ENCODE measurements around the gene GPC3. TPM values are rescaled to one million over a fixed set of nuclear protein-coding genes. Genes with fewer than 3 reads are reported as not detected.
A peak's percentile ranks its signal among the peaks of the same experiment; 100 is the strongest.
"Not testable (repeated sequence)": the region's sequence is repeated elsewhere in the genome, so short reads cannot be mapped to it uniquely, and the experiment has no call there.

GPC3 gene
- not detected in 2 replicates for total RNA-seq (2014; rRNA removed; shearing (Covaris generic); ENCODE audit: low replicate concordance)

DNA sequence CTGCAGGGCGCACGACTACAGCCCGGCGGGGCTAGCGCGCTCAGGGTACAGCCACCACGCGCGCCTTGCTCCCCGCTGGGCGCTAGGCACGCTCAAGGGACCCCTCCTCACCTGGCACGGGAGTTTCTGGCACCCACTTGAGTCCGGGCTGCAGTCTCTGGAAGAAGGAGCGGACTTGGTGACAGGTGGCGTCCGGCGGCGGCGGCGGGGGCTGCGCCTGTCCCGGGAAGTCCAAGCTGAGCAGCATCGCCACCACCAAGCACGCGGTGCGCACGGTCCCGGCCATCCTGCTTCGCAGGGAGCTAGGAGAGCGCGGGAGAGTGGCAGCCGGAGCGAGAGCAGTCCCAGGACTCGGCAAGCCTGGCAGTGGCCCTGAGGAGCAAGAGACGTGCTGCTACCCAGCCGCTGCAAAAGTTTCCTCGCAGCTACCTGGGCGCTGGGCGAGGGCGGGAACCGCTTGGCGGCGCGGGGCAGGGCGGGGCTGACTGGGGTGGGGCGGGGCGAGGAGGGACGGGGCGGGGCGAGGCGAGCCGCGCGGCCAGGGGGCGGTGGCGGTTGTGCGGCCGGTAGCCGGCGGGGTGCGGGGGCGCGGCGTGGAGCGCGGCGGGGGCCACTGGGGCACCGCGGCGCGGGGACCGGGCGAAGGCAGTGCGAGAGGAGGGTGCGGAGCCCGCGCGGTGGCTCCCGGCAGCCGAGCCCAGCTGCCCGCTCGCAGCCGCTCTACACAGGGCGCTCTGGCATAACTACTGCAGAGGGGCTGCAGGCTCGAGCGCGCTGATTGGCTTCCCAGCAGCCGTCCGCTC is at the start of gene GPC3:
Gene GPC3, minus strand, starts transcription at position 431 of the 803 bp plus-strand sequence.
- DNase-seq (ENCODE audit: low read depth) = peak; percentile 10
- in situ Hi-C loops (cut with HindIII; ENCODE audit: low pct_unique_long_range_greater_than_20kb, low sequenced_read_pairs) = no loop called here

DNA sequence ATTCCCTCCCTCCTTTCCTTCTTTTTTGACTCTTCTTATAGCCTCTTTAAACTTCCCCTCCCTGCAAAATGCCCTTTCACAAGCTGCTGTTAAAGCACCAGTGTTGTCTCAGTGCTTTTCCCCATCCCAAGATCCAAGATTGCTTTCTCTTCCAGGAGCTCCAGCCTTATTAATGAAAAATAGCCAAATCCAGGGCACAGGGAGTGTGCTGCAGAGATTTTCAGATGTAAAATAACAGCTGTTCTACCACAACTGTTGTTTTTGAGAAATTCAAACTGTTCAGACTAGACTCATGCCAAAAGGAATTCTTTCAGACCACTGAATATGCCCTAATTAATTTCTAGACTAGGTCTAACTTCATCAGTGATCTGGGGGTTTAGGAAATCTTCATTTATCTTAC is 47.0 kb upstream of the GPC3 start:
- no peak for DNase-seq (ENCODE audit: low read depth)
- in situ Hi-C loops (cut with HindIII; ENCODE audit: low pct_unique_long_range_greater_than_20kb, low sequenced_read_pairs) = no loop called here

- no peak for DNase-seq (ENCODE audit: low read depth)
- in situ Hi-C loops (cut with HindIII; ENCODE audit: low pct_unique_long_range_greater_than_20kb, low sequenced_read_pairs) = no loop called here
Measured at GRCh38 chrX:134026565-134027311, 41.3 kb upstream of the GPC3 start.

- DNase-seq (ENCODE audit: low read depth) = no peak
- in situ Hi-C loops (cut with HindIII; ENCODE audit: low pct_unique_long_range_greater_than_20kb, low sequenced_read_pairs) = no loop called here
Measured at GRCh38 chrX:134025986-134026545, 40.7 kb upstream of the GPC3 start.

- DNase-seq (ENCODE audit: low read depth) = no peak
- in situ Hi-C loops (cut with HindIII; ENCODE audit: low pct_unique_long_range_greater_than_20kb, low sequenced_read_pairs) = no loop called here
Measured at GRCh38 chrX:134024686-134025377, 39.4 kb upstream of the GPC3 start.

DNA sequence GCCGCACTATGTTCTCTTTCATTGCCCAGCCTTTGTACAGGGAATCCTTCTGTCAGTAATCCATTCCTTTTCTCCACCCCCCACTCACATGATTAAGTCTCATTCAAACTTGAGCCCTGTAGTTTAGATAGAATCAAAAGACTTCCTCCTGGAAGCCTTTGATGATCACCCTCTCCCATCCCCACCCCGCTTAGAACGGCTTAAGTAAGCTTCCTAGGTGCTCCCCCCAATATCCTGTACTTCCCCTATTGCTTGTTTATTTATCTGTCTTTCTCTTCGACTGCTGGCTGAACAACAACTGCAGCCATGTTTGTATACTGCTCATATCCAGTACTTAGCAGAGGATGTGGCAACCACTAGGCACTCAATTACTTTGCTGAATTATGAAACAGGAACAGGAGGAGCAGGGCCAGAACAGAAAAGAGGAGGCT is 38.5 kb upstream of the GPC3 start:
- in situ Hi-C loops (cut with HindIII; ENCODE audit: low pct_unique_long_range_greater_than_20kb, low sequenced_read_pairs) = no loop called here
- DNase-seq (ENCODE audit: low read depth) = no peak

DNA sequence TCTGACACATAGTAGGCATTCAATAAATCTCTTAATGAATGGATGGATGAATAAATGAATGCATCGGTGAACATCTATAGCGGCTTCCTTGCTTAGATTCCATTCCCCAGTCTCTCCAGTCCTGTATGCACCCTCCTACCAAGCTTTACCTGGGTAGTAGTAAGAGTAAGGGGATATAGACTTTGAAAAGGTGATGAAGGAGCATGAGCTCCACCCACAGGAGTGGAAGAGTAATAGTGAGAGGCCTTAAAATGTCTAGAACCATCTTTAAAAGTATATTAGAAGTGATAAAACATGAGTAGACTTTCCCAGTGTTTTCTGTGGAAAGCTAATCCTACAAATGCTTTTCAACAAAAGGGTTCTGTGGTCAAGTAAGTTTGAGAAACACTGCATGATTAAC is 35.5 kb upstream of the GPC3 start:
- in situ Hi-C loops (cut with HindIII; ENCODE audit: low pct_unique_long_range_greater_than_20kb, low sequenced_read_pairs) = no loop called here
- no peak for DNase-seq (ENCODE audit: low read depth)

- in situ Hi-C loops (cut with HindIII; ENCODE audit: low pct_unique_long_range_greater_than_20kb, low sequenced_read_pairs) = no loop called here
- DNase-seq (ENCODE audit: low read depth) = no peak
Measured at GRCh38 chrX:134019567-134020206, 34.3 kb upstream of the GPC3 start.

GRCh38 chrX:134016309-134016708 is 30.9 kb upstream of the GPC3 start:
- in situ Hi-C loops (cut with HindIII; ENCODE audit: low pct_unique_long_range_greater_than_20kb, low sequenced_read_pairs); DNase-seq (ENCODE audit: low read depth): not testable (repeated sequence)

GRCh38 chrX:134015510-134015909 is 30.1 kb upstream of the GPC3 start:
- in situ Hi-C loops (cut with HindIII; ENCODE audit: low pct_unique_long_range_greater_than_20kb, low sequenced_read_pairs); DNase-seq (ENCODE audit: low read depth): not testable (repeated sequence)

GRCh38 chrX:134013524-134013923 is 28.1 kb upstream of the GPC3 start:
- no peak for DNase-seq (ENCODE audit: low read depth)
- in situ Hi-C loops (cut with HindIII; ENCODE audit: low pct_unique_long_range_greater_than_20kb, low sequenced_read_pairs) = no loop called here

DNA sequence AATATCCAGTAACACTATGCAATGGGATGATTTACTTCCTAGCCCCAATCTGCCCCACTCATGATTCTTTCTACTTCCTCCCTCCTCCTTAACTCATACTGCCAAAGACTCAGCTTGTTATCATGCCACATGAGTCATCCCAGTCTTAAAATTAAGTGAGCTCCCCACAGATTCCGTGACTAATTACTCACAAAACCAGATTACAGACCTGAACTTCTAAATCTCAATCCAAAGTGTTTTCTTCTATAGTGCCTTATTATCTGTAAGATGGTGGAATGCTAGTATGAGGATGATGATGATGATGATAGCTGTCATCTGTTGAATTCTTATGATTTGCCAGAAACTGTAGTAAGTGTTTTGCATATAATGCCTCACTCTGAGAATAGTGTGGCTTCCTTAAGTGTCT is 27.7 kb upstream of the GPC3 start:
- DNase-seq (ENCODE audit: low read depth) = no peak
- in situ Hi-C loops (cut with HindIII; ENCODE audit: low pct_unique_long_range_greater_than_20kb, low sequenced_read_pairs) = no loop called here

- in situ Hi-C loops (cut with HindIII; ENCODE audit: low pct_unique_long_range_greater_than_20kb, low sequenced_read_pairs) = no loop called here
- no peak for DNase-seq (ENCODE audit: low read depth)
Measured at GRCh38 chrX:134010690-134011089, 25.3 kb upstream of the GPC3 start.

GRCh38 chrX:134007716-134008115 is 22.3 kb upstream of the GPC3 start:
- DNase-seq (ENCODE audit: low read depth) = no peak
- in situ Hi-C loops (cut with HindIII; ENCODE audit: low pct_unique_long_range_greater_than_20kb, low sequenced_read_pairs) = no loop called here

DNA sequence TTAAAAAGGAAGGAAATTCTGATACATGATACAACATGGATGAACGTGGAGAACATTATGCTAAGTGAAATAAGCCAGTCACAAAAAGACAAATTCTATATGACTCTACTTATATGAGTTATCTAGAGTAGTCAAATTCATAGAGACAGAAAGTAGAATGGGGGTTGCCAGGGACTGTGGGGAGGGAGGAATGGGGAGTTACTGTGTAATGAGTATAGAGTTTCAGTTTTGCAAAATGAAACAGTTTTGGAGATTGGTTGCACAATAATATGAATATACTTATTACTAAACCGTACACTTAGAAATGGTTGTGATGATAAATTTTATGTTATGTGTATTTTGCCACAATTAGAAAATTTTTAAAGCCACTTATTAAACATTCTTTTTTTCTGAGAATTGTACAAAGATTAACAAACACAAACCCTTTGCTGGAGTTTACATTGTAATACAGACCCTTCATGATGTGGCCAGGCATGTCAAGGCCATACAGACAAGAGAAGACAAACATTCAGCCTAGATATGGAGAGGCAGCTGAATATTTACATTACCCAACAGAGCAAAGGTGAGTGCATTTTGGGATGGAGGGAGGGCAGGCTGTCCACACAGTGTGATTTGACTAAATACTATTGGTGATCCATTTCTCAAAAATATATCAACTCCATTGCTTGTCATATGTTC is 21.2 kb upstream of the GPC3 start:
- DNase-seq (ENCODE audit: low read depth) = no peak
- in situ Hi-C loops (cut with HindIII; ENCODE audit: low pct_unique_long_range_greater_than_20kb, low sequenced_read_pairs) = no loop called here

DNA sequence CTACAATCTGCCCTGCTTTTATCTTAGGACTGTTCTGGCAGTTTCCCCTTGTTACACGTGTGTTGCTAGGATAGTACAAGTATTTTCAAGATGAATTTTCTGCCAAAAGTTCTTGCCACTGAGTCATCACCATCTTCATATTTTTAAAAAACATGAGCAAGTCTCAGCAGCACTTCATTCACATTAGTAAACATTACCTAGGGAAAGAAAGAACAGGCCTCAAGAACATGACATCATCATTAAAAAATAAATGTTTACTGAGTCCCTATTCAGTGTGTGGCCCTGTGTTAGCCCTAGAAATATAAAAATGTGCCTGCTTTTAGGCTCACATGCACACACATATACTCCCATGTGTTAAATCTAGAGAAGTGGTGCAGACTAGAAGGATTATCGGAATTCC is 18.7 kb upstream of the GPC3 start:
- in situ Hi-C loops (cut with HindIII; ENCODE audit: low pct_unique_long_range_greater_than_20kb, low sequenced_read_pairs) = no loop called here
- DNase-seq (ENCODE audit: low read depth) = no peak

DNA sequence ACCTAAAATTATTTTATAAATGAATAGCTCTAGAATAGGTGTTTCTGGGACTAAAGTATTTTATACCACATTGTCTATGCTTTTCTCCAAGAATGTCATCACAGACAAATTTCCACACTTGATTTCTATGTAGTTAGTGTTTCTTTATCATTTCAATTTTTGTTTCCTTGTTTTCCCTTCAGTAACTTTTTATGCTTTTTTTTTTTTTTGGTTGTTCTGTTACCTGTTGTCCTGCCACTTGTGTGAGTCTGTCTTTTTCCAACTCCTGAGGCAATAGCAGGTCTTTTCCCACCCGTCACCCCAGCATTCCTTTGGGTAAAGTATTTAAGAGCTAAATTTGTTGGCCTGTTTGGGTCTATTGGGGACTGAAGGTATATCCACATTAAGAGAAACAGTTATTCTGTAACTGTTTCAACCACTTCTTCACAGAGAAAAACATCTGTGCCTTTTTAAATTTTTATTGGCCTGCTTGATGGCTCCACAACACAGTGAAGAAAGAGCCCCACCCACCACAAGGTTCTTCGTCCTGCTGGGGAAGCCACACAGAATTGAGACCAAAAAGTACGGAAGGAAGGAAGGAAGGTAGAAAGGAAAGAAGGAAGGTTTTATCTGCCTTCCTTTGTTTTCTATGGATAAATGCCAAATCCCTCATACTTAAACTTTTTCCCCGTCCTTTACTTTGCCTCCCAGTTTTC is 17.7 kb upstream of the GPC3 start:
- in situ Hi-C loops (cut with HindIII; ENCODE audit: low pct_unique_long_range_greater_than_20kb, low sequenced_read_pairs) = no loop called here
- no peak for DNase-seq (ENCODE audit: low read depth)

Measured in Caki2 (cell line).